HEK293 (cell line): ENCODE measurements around the gene GCAT.

Experiments used
- CTCF ChIA-PET: fragments of 350-600 bp; formaldehyde crosslinking; extraction: SDS; loops from one replicate; lab custom pipeline; 2021; ENCODE audit warnings: antibody characterized with exemption; lab: Yijun Ruan, JAX
- POLR2A ChIA-PET: fragments of 300-600 bp; formaldehyde crosslinking; extraction: SDS; loops from one replicate; lab custom pipeline; 2020; ENCODE audit warnings: antibody characterized with exemption, inconsistent platforms; lab: Yijun Ruan, JAX
- H3K27ac ChIP-seq: fragments of 200-500 bp; sonication (Bioruptor generic); 2 replicates; pipeline ENCODE4 v1.5.1; 2014; ENCODE audit warnings: low read depth, low read length, control low read depth, inconsistent platforms; ENCODE audit errors: extremely low read depth
- H3K36me3 ChIP-seq, 2 experiments: fragments of 200-500 bp in 1 of 2; sonication (Bioruptor generic) in 1 of 2; 1 replicate in 1 of 2; 2 replicates in 1 of 2; pipeline ENCODE4 v1.5.1; 2014 to 2017; ENCODE audit warnings: inconsistent platforms in 2 of 2, low read length in 2 of 2; ENCODE audit not compliant: control insufficient read depth in 2 of 2, insufficient read depth in 1 of 2
- H3K4me1 ChIP-seq: fragments of 200-500 bp; sonication (Bioruptor generic); 2 replicates; pipeline ENCODE4 v1.5.1; 2014; ENCODE audit warnings: mild to moderate bottlenecking, low read length, inconsistent platforms; ENCODE audit not compliant: control insufficient read depth, insufficient read depth
- H3K4me3 ChIP-seq: 2 replicates; pipeline ENCODE4 v1.5.1; 2011; ENCODE audit warnings: low read depth, mild to moderate bottlenecking, control low read depth, low read length, moderate library complexity
- H3K9me3 ChIP-seq: fragments of 200-500 bp; sonication (Bioruptor generic); 2 replicates; pipeline ENCODE4 v1.5.1; 2014; ENCODE audit warnings: low read depth, low read length, inconsistent platforms; ENCODE audit not compliant: control insufficient read depth, insufficient read depth
- ELK4 ChIP-seq: IDR thresholded peaks from 2 replicates; pipeline ENCODE4 v1.6.1; 2011; ENCODE audit warnings: mild to moderate bottlenecking, low read depth, low read length, borderline replicate concordance
- KLF1 ChIP-seq: fragments of 450-650 bp; formaldehyde crosslinking; IDR thresholded peaks from 2 replicates; pipeline ENCODE4 v1.5.1; 2016; ENCODE audit warnings: missing biosample characterization, missing genetic modification characterization
- KLF7 ChIP-seq: fragments of 450-650 bp; formaldehyde crosslinking; IDR thresholded peaks from 2 replicates; pipeline ENCODE4 v1.5.1; 2016; ENCODE audit warnings: missing biosample characterization, missing genetic modification characterization, borderline replicate concordance
- OSR2 ChIP-seq: fragments of 450-650 bp; formaldehyde crosslinking; IDR thresholded peaks from 2 replicates; pipeline ENCODE4 v1.5.1; 2016; ENCODE audit warnings: missing biosample characterization, missing genetic modification characterization
- PBX3 ChIP-seq: sonication (generic); formaldehyde crosslinking; IDR thresholded peaks from 2 replicates; pipeline ENCODE4 v1.8.1; 2022; ENCODE audit warnings: mild to moderate bottlenecking, moderate library complexity, missing genetic modification reagents
- PRDM1 ChIP-seq: fragments of 450-650 bp; formaldehyde crosslinking; IDR thresholded peaks from 2 replicates; pipeline ENCODE4; 2016; ENCODE audit warnings: missing biosample characterization, missing genetic modification characterization
- SP3 ChIP-seq: fragments of 450-650 bp; formaldehyde crosslinking; IDR thresholded peaks from 2 replicates; pipeline ENCODE4 v1.5.1; 2016; ENCODE audit warnings: missing biosample characterization, missing genetic modification characterization
- ZBTB1 ChIP-seq: fragments of 450-650 bp; formaldehyde crosslinking; IDR thresholded peaks from 2 replicates; pipeline ENCODE4 v1.5.1; 2016; ENCODE audit warnings: missing biosample characterization, missing genetic modification characterization
- ZBTB11 ChIP-seq: fragments of 450-650 bp; formaldehyde crosslinking; conservative IDR thresholded peaks from 2 replicates; pipeline ENCODE4 v1.5.1; 2016; ENCODE audit warnings: low read depth, missing biosample characterization, missing genetic modification characterization
- ZBTB17 ChIP-seq: fragments of 450-650 bp; formaldehyde crosslinking; IDR thresholded peaks from 2 replicates; pipeline ENCODE4 v1.5.1; 2016; ENCODE audit warnings: missing biosample characterization, missing genetic modification characterization
- ZBTB48 ChIP-seq: fragments of 450-650 bp; formaldehyde crosslinking; IDR thresholded peaks from 2 replicates; pipeline ENCODE4 v1.5.1; 2016; ENCODE audit warnings: missing biosample characterization, missing genetic modification characterization
- ZNF175 ChIP-seq: fragments of 450-650 bp; formaldehyde crosslinking; IDR thresholded peaks from 2 replicates; pipeline ENCODE4 v1.5.1; 2016; ENCODE audit warnings: missing biosample characterization, missing genetic modification characterization
- ZNF2 ChIP-seq: fragments of 450-650 bp; formaldehyde crosslinking; IDR thresholded peaks from 2 replicates; pipeline ENCODE4 v1.5.1; 2016; ENCODE audit warnings: missing biosample characterization, missing genetic modification characterization
- ZNF239 ChIP-seq: fragments of 450-650 bp; formaldehyde crosslinking; IDR thresholded peaks from 2 replicates; pipeline ENCODE4 v1.5.1; 2016; ENCODE audit warnings: missing biosample characterization, missing genetic modification characterization
- ZNF324 ChIP-seq: fragments of 450-650 bp; formaldehyde crosslinking; IDR thresholded peaks from 2 replicates; pipeline ENCODE4 v1.5.1; 2016; ENCODE audit warnings: missing biosample characterization, missing genetic modification characterization
- ZNF354C ChIP-seq: fragments of 450-650 bp; formaldehyde crosslinking; IDR thresholded peaks from 2 replicates; pipeline ENCODE4 v1.5.1; 2016; ENCODE audit warnings: missing biosample characterization, missing genetic modification characterization, low read depth, borderline replicate concordance
- ZNF529 ChIP-seq: fragments of 450-650 bp; formaldehyde crosslinking; IDR thresholded peaks from 2 replicates; pipeline ENCODE4 v1.5.1; 2017; ENCODE audit warnings: missing genetic modification characterization, missing biosample characterization; ENCODE audit not compliant: insufficient replicate concordance
- ZNF585B ChIP-seq: fragments of 450-650 bp; formaldehyde crosslinking; IDR thresholded peaks from 2 replicates; pipeline ENCODE4 v1.5.1; 2016; ENCODE audit warnings: missing biosample characterization, missing genetic modification characterization
- ZNF600 ChIP-seq: fragments of 450-650 bp; formaldehyde crosslinking; IDR thresholded peaks from 2 replicates; pipeline ENCODE4 v1.5.1; 2016; ENCODE audit warnings: missing biosample characterization, missing genetic modification characterization
- ZNF610 ChIP-seq: fragments of 450-650 bp; formaldehyde crosslinking; IDR thresholded peaks from 2 replicates; pipeline ENCODE4 v1.5.1; 2016; ENCODE audit warnings: missing biosample characterization, missing genetic modification characterization, borderline replicate concordance
- ZNF692 ChIP-seq: fragments of 450-650 bp; formaldehyde crosslinking; IDR thresholded peaks from 2 replicates; pipeline ENCODE4 v1.5.1; 2016; ENCODE audit warnings: missing biosample characterization, missing genetic modification characterization
- ZNF792 ChIP-seq: fragments of 450-650 bp; formaldehyde crosslinking; IDR thresholded peaks from 2 replicates; pipeline ENCODE4 v1.5.1; 2016; ENCODE audit warnings: missing biosample characterization, missing genetic modification characterization
- ZXDB ChIP-seq: fragments of 450-650 bp; formaldehyde crosslinking; IDR thresholded peaks from 2 replicates; pipeline ENCODE4 v1.5.1; 2016; ENCODE audit warnings: missing biosample characterization, missing genetic modification characterization
- TF ChIP-seq, protein P1 (sequence below): fragments of 450-650 bp; formaldehyde crosslinking; IDR thresholded peaks from 2 replicates; pipeline ENCODE4 v1.5.1; 2017; ENCODE audit warnings: missing biosample characterization, mild to moderate bottlenecking, missing genetic modification characterization, moderate library complexity
- TF ChIP-seq, protein P2 (sequence below): fragments of 450-650 bp; formaldehyde crosslinking; IDR thresholded peaks from 2 replicates; pipeline ENCODE4 v1.5.1; 2016; ENCODE audit warnings: missing biosample characterization, missing genetic modification characterization
- TF ChIP-seq, protein P3 (sequence below): fragments of 450-650 bp; formaldehyde crosslinking; IDR thresholded peaks from 2 replicates; pipeline ENCODE4 v1.5.1; 2016; ENCODE audit warnings: missing biosample characterization, missing genetic modification characterization

GCAT gene

DNA sequence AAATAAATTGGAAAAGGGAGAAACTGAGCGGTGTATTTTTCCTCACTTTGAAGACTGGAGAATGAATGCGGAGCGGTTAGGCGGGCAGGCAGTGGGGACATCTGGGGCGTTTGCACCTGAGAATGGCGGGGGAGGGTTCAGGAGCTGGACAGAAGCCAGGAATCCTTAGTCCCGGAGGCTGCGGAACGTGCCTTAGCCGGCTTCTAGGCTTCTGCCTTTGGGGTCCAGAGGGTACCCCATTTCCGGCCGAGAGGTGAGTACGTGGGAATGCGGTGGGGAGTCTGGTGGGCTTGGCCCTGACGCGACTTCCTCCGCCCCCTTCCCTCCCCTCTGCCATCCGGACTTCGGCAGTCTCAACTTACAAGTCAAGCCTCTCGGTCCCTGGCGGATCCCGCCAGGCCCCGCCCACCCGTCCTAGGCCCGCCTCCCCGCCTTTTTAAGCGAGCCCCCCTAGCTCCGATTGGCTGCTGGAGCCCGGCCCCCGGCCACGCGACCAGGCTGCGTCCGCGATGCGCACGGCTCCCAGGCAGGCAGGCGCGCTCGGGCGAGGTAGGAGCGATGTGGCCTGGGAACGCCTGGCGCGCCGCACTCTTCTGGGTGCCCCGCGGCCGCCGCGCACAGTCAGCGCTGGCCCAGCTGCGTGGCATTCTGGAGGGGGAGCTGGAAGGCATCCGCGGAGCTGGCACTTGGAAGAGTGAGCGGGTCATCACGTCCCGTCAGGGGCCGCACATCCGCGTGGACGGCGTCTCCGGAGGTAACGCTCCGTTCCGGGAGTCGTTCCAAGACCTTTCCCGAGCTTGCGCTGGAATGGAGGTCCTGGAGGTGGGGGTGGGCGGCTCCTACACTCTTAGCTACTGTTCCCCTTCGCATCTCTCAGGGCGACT is at the start of gene GCAT:
GCAT (plus strand) TSS at position 525 of the 884 bp plus-strand sequence; CDS start at position 559, 34 bp downstream.
- Histone ChIP-seq H3K27ac (peak within 1 kb of the TSS; percentile 45; the same call in 1 of the 2 replicates), H3K4me3 (peak within 1 kb of the TSS; percentile 68), H3K9me3 (no peaks in the 10 kb centered on the region), H3K36me3 (peaks cover 0 to 5% of the 10 kb centered on the region in 2 experiments; a peak in 1 of 3 replicates), H3K4me1 (peaks cover 6% of the 10 kb centered on the region; the same call in 1 of the 2 replicates)
- CTCF ChIA-PET, result interaction anchor here (0.6 to 3.8 kb wide), 10 partner anchors 10 to 227 kb away, joined by 3 to 61 read pairs (median 5); no protein-coding TSS in a partner anchor
- POLR2A ChIA-PET, result interaction anchor here (0.6 to 2.5 kb wide), 37 partner anchors 8 to 1898 kb away, joined by 3 to 28 read pairs (median 4); partner anchors contain the start of genes ANKRD54, C22orf23, EIF3L and GGA1
- peak; percentile 95 for TF ChIP-seq ZBTB17 (tag by site-specific recombination)
- peak; percentile 93 for TF ChIP-seq PBX3 (CRISPR knock-in tag)
- TF ChIP-seq ZNF324, result 0 out of 2 replicates have a peak, but pooled peaks have one; percentile 18
- peak; percentile 65 for TF ChIP-seq ZNF692 (tag by site-specific recombination)
- peak; percentile 57 for TF ChIP-seq ZBTB11 (tag by site-specific recombination)
- TF ChIP-seq ZBTB1 (tag by site-specific recombination), result no peak
- TF ChIP-seq ZNF239 (tag by site-specific recombination), result no peak
- peak; percentile 6; the same call in 1 of the 2 replicates for TF ChIP-seq OSR2
- TF ChIP-seq ZNF529, result no peak
- no peak for TF ChIP-seq ZNF354C (tag by site-specific recombination)
- TF ChIP-seq PRDM1, result no peak
- peak; percentile 82 for TF ChIP-seq KLF7 (tag by site-specific recombination)
- no peak for TF ChIP-seq ZNF175 (tag by site-specific recombination)
- TF ChIP-seq, protein P1, sequence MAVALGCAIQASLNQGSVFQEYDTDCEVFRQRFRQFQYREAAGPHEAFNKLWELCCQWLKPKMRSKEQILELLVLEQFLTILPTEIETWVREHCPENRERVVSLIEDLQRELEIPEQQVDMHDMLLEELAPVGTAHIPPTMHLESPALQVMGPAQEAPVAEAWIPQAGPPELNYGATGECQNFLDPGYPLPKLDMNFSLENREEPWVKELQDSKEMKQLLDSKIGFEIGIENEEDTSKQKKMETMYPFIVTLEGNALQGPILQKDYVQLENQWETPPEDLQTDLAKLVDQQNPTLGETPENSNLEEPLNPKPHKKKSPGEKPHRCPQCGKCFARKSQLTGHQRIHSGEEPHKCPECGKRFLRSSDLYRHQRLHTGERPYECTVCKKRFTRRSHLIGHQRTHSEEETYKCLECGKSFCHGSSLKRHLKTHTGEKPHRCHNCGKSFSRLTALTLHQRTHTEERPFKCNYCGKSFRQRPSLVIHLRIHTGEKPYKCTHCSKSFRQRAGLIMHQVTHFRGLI (tag by site-specific recombination), result 0 out of 2 replicates have a peak, but pooled peaks have one; percentile 12
- peak; percentile 70; the same call in 1 of the 2 replicates for TF ChIP-seq KLF1 (tag by site-specific recombination)
- TF ChIP-seq ZNF2 (tag by site-specific recombination), result peak; percentile 72; the same call in 1 of the 2 replicates
- peak; percentile 86 for TF ChIP-seq SP3 (tag by site-specific recombination)
- TF ChIP-seq, protein P2, sequence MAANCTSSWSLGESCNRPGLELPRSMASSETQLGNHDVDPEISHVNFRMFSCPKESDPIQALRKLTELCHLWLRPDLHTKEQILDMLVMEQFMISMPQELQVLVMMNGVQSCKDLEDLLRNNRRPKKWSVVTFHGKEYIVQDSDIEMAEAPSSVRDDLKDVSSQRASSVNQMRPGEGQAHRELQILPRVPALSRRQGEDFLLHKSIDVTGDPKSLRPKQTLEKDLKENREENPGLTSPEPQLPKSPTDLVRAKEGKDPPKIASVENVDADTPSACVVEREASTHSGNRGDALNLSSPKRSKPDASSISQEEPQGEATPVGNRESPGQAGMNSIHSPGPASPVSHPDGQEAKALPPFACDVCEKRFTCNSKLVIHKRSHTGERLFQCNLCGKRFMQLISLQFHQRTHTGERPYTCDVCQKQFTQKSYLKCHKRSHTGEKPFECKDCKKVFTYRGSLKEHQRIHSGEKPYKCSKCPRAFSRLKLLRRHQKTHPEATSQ (tag by site-specific recombination), result peak; percentile 84
- peak; percentile 59 for TF ChIP-seq ZXDB (tag by site-specific recombination)
- TF ChIP-seq, protein P3, sequence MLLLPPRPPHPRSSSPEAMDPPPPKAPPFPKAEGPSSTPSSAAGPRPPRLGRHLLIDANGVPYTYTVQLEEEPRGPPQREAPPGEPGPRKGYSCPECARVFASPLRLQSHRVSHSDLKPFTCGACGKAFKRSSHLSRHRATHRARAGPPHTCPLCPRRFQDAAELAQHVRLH (tag by site-specific recombination), result peak; percentile 53
- no peak for TF ChIP-seq ZNF792
- TF ChIP-seq ELK4, result no peak
- no peak for TF ChIP-seq ZNF585B (tag by site-specific recombination)
- peak; percentile 96 for TF ChIP-seq ZNF600 (tag by site-specific recombination)
- TF ChIP-seq ZNF610 (tag by site-specific recombination), result peak; percentile 97
- peak; percentile 74 for TF ChIP-seq ZBTB48
